Skin epidermis (tissue), 12 donors: ENCODE data around the gene MTRF1L.
A peak's percentile ranks its signal among the peaks of the same experiment; 100 is the strongest.
"Not testable (repeated sequence)": the region's sequence is repeated elsewhere in the genome, so short reads cannot be mapped to it uniquely, and the experiment has no call there.

ENCODE experiments used
- H3K27ac ChIP-seq, 21 experiments: fragments of 200-600 bp; sonication (generic) in 11 of 21; one replicate each; pipeline ENCODE4 v1.5.0; 2020; ENCODE audit warnings: mild to moderate bottlenecking in 3 of 21, inconsistent platforms in 2 of 21, moderate library complexity in 2 of 21
- H3K4me3 ChIP-seq, 7 experiments: fragments of 200-600 bp; sonication (generic) in 2 of 7; one replicate each; pipeline ENCODE4 v1.5.0; 2020; ENCODE audit warnings: inconsistent platforms in 2 of 7, mild to moderate bottlenecking in 2 of 7, moderate library complexity in 1 of 7

MTRF1L gene

DNA sequence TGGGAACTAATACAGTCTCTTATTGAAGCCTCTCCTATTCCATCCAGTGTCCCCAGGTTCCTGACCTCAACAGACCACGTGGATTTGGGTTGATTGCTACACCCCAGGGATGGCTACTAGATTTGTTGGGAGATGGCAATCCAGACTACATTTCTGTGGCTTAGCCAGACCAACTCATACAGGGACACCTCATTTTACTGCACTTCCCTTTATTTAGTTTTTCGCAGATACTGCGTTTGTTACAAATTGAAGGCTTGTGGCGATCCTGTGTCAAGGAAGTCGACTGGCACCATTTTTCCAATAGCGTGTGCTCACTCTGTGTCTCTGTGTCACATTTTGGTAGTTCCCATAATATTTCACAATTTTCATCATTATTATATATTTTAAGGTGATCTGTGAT is 10.3 kb upstream of the MTRF1L start:
- no peak overlapping the region for H3K4me3 ChIP-seq
- no peak overlapping the region for H3K27ac ChIP-seq

DNA sequence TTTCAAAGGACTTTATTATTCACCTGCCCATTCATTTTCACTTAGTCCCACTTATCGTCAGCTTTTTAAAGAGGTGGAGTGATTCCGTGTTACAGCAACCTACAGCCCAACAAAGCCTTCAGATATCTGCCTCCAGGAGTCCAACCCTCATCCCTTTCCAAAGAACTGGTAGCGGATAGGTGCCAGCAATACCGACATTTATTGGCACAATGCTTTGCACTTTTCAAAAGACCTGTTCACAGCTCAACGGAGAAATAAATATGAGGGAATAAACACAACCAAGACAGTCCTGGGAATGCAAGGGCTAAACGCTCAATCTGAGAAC is 819 bp upstream of the MTRF1L start:
- Histone ChIP-seq H3K4me3 (peak overlapping the region; percentile 54 to 84 (median 75)), H3K27ac (peak overlapping the region in 20 of 21 experiments; percentile 70 to 92 (median 86))

DNA sequence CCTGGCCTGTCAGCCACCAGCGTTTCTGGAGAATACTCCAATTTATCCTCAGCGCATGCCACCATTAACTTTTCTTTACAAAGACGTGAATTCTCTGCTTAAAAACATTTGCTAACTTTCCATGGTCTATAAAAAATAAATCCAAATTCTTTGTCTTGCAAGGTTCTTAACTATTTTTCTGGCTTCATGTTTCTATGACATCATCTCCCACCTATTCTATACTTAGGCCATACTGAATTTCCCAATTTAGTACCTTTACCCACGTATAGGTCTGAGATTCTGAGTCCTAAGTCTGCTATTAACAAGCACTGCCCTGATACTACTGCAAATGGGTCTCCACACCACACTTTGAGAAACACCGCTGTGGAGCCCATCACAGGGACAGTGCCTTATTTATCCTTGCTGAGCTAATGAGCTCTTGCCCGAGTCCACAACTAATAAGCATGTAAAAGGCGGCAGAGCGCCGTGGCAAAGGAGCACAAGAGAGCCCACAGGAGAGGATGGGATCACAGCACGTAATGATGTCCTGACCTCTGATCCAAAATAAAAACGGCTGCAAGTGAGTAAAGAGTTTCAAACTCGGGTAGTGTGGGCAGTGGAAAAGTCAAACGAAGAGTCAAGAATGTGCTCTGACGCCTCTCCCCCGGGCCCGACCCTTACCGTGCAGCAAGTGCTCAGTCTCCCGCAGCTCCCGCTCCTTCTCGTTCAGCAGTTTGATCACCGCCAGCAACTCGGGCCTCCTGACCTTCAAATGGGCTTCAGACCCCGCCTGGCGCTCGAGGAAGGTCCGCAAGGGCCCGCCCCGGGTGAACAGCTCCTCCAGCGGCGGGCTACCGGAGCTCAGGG is 519 bp downstream of the MTRF1L start:
- Histone ChIP-seq H3K27ac (peak overlapping the region in 20 of 21 experiments; percentile 70 to 92 (median 86)), H3K4me3 (peak overlapping the region; percentile 54 to 84 (median 75))

DNA sequence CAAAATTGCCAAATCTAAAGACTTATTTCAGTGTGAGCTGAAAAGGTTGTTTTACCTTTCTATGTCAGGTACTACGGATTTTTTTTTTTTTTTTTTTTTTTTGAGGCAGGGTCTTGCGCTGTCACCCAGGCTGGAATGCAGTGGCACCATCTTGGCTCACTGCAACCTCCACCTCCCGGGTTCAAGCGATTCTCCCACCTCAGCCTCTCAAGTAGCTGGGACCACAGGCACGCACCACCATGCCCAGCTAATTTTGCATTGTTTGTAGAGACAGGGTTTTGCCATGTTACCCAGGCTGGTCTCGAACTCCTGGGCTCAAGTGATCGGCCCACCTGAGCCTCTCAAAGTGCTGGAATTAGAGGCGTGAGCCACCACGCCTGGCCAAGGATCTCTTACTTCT is 1.7 kb downstream of the MTRF1L start:
- H3K27ac ChIP-seq, H3K4me3 ChIP-seq: not testable (repeated sequence)

DNA sequence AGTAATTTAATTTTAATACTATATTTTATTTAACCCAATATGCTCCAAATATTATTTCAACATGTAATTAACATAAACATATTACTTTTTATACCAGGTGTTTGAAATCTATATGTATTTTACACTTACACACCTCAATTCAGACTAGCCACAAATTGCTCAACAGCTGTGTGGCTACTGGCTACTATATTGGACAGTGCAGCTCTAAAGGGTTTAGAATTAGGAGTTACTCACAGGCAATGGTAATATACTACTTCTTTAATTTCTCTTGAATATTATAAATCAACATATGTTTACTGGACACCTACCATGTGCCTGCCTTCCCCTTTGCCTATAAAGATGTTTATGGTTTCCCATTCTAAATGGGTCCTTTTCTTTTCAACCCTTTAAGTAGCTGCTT is 2.3 kb downstream of the MTRF1L start:
- H3K4me3 ChIP-seq: no peak overlapping the region
- no peak overlapping the region for H3K27ac ChIP-seq

DNA sequence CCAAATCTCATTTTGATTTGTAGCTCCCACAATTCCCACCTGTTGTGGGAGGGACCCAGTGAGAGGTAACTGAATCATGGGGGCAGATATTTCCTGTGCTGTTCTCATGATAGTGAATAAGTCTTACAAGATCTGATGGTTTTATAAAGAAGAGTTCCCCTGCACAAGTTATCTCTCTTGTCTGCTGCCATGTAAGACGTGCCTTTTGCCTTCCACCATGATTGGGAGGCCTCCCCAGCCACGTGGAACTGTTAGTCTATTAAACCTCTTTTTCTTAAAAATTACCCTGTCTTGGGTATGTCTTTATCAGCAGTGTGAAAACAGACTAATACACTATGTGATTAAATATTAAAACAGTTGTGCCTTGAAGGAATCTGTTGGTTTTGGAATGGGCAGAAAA is 3.0 kb downstream of the MTRF1L start:
- H3K4me3 ChIP-seq, H3K27ac ChIP-seq: not testable (repeated sequence)

DNA sequence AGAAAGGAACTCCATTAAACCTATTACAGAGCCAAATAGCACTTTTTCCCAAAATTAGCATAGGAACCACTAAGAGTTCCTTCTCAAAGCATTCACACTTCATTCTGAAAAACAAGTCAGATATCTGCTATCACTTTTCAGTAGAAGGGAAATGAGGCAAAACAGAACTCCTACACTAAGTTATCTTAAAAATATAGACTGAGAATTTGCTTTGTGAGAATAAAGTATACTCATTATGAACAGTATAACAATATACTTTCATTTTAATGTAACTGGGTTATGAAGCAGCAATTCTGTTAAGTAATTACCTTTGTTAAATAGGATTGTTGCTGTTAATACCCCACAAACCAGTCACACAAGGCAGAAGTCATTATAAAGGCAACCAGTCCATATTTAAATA is 8.7 kb downstream of the MTRF1L start:
- Histone ChIP-seq H3K4me3 (no peak overlapping the region), H3K27ac (no peak overlapping the region)

DNA sequence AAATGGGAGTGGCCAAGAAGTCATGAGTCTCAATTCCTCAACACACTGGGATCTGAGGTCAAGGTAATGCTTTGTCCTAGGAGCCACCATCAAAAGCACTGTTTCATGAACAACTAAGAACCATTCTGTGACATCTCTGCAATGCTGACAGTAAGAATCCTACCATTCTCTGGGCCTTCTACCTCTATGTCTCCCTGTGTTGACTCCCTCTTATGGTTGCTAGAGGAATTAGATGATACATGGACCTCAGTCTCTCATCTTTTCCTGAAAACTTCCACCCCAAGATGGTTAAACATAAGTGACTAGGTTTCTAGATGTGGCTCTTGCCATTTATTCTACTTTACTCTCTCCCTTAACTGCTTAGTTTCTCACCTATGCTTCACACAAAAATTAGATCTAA is 9.1 kb downstream of the MTRF1L start:
- no peak overlapping the region for H3K4me3 ChIP-seq
- H3K27ac ChIP-seq: no peak overlapping the region

DNA sequence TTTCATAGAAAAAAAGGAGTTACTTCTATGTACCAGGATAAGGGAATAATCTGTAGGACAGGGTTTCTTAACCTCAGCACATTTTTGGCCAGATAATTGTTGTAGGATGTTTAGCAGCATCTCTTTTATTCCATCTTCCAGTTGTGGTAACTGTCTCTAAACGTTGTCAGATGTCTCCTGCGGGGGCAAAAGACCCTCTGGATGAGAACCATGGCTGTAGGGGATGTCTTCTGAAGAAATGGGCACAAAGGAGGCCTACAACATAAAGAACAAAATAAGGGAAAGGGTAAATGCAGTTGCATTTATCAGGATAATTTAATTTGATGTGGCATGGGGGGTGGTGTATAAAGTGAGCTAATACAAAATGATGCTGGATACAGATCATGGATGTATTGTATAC is 15.5 kb downstream of the MTRF1L start:
- H3K4me3 ChIP-seq: no peak overlapping the region
- H3K27ac ChIP-seq: no peak overlapping the region

DNA sequence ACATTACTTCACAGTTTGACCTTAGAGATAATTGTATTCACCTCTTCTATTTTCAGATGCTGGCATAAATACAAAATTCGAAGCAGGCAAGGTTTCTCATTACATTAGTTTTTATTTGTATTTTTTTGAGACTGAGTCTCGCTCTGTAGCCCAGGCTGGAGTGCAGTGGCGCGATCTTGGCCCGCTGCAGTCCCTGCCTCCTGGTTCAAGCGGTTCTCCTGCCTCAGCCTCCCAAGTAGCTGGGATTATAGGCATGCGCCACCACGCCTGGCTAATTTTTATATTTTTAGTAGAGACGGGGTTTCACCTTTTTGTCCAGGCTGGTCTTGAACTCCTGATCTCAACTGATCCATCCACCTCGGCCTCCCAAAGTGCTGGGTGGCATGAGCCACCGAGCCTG is 17.2 kb downstream of the MTRF1L start:
- peak overlapping the region in 10 of 21 experiments; percentile 73 to 98 (median 88) for H3K27ac ChIP-seq
- H3K4me3 ChIP-seq: not testable (repeated sequence)

DNA sequence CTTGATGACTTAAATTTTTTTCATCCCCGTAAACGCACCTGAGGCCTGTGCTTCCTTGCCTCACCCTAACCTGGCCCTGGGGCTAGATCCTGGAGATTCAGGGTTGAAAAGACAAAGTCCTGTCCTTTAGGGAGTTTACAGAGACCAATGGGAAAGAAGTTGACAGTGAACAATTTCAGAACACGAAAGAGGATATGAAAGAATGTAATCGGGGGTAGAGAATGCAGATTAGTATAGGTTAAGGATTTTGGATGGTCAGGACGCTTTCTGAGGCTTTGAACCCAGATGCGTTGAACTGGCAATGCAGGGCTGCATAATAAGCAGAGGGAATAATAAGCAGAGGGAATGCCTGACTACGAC is 18.0 kb downstream of the MTRF1L start:
- H3K27ac ChIP-seq: peak overlapping the region in 19 of 21 experiments; percentile 73 to 98 (median 90)
- peak overlapping the region in 6 of 7 experiments; percentile 52 to 82 (median 76) for H3K4me3 ChIP-seq

DNA sequence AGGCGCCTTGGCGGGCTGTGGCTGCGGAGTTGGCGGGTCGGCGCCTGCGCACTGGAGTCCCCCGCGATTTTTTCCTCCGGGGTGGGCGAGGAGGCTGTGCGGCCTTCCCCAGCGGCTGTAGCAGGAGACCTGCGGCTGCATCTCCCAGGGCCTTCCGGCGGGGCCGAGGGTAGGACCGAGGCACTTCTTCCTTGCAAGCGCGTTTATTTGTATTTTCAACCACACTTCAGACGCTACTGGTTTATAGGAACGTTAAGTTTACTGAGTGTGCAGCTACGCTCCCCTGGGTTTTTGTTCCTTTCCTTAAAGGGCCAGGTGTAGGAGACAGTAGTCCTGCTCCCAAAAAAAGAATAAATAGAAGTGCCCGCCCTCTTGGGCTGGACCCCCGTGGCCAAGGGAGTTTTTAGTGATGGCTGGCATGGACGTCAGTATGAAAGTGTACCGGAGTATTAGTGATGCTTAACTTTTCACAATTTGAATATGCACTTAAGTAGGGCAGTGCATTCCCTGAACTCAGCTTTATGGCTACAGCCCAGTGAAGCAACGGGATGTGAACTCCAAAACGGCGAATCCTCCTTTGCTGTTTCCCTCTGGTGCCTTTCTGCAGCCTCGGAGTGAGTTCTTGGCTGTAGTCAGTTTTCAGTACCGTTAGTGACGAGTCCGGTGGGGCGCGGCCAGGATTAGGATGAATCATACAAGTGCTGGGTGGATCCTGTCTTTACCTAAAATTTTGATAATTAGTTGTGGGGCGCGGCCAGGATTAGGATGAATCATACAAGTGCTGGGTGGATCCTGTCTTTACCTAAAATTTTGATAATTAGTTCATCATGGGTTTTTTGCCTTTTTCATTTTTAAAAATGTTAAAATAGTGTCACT is 18.6 kb downstream of the MTRF1L start:
- peak overlapping the region; percentile 10 to 98 (median 90) for H3K27ac ChIP-seq
- H3K4me3 ChIP-seq: peak overlapping the region; percentile 52 to 82 (median 75)

DNA sequence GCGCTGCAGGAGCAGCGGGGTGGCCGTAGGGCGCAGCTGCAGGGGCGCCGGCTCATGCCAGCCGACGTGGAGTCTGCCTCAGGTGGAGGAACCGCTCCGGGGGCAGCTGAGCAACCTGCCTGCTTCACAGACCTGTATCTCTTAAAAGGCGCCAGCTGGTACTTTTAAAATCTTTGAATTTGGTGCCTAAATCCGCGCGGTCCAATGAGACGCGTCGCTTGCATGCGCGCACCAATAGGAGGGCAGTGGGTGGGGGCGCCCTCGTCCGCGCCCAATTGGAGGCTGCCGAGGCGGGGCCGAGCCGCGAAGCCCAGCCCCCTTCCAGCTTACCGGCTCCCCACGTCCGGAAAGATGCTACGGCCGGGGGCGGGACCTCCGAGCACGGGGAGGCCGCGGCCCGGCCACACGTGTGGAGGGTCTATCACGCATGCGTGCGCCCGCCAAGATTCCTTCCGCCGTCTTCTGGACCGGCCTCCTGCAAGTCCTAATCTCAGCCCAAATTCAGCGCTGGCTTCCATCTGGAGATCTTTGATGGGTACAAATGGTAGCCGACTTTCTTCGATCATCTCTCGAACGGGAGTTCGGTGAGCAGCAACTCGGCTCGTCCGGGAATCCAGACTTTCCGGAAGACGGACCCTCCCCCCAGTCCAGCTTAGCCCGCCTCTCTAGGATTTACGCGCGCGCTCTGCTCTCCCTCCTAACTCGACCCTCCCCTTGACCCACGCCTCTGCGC is 19.4 kb downstream of the MTRF1L start, which contains the start of gene FBXO5:
TSS of gene FBXO5 (minus strand) at position 138 of the 733 bp plus-strand sequence. CDS start at position 56, 82 bp downstream.
- peak within 1 kb of the TSS; percentile 52 to 82 (median 75) for H3K4me3 ChIP-seq
- peak within 1 kb of the TSS; percentile 10 to 98 (median 90) for H3K27ac ChIP-seq

DNA sequence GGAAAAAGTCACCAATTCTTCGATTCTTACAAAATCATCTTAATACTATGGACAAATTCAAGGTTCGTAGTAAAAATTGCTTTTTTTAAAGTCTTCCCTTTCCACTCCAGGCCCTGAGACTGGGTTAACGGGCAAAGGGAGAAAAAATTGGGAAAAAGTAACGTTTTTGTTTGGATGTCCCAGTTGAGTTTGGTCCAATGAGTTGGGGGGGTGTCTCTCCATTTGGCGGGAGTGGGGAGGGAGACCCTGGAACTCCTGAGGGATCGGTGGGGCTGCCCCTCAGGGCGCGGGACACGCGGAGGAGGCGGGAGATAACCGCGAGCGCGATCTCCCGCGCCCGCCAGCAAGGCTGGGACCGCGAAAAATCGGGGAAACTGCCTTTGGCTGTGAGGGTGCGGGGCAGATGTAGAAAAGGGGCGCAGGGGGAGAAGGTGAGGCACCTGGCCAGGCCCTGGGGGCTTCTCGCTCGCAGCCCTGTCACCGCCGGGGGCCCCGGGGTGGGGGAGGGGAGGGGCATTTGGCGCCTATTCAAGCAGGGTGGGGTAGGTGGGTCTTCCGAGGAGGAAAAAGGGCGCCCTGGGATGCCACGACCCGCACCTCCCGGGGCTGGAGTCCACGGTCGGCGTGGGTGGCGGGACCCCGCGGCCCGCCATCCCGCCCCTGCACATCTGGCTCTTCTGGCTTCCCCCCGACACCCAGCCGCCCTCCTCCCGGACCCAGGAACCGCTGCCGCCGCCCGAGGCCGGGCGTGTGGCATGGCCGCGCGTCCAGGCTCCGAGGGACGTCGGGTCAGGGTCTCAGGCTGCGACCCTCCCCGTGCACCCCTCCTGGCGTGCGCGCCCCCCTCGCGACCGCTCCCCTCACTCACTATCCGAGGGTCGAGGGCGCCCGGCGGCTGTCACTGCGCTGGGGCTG is 20.3 kb downstream of the MTRF1L start:
- H3K4me3 ChIP-seq: peak overlapping the region; percentile 52 to 82 (median 75)
- peak overlapping the region in 6 of 21 experiments; percentile 3 to 94 (median 46) for H3K27ac ChIP-seq

DNA sequence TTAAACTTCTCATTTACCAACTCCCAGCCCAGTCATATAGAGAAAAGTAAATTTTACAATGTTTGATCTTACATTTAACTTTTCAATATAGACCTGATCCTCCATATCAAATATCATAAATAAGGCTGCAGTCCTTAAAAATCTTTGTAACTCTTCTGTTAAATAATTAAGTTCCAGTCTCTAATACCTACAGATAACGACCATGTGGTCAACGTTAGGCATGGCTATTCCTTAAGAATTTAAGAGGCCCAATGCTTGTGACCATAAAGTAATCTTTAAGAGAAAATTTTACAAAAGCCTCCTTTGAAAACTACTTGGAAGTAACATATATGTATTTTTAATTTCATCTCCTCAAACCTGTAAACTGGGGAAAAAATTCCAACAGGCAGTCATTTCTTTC is 21.3 kb downstream of the MTRF1L start:
- no peak overlapping the region for H3K27ac ChIP-seq
- H3K4me3 ChIP-seq: peak overlapping the region in 3 of 7 experiments; percentile 55 to 82 (median 70)

DNA sequence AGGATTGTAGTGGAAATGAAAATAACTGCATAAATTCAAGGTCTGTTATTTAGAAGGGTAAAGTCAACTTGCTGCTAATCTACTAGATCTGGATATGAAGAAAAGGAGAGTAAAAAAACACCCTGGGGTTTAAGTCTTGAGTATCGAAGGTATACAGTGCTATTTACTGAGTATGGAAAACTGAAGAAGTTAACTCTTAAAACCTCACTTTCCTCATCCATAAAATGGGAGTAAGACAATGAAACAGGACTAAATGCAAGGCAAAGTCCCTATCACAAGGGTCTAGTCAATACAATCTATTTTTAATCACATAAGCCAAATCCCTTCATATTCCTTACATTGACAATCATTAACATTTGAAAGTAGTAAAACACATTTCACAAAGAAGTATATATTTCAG is 21.9 kb downstream of the MTRF1L start:
- no peak overlapping the region for H3K4me3 ChIP-seq
- no peak overlapping the region for H3K27ac ChIP-seq

DNA sequence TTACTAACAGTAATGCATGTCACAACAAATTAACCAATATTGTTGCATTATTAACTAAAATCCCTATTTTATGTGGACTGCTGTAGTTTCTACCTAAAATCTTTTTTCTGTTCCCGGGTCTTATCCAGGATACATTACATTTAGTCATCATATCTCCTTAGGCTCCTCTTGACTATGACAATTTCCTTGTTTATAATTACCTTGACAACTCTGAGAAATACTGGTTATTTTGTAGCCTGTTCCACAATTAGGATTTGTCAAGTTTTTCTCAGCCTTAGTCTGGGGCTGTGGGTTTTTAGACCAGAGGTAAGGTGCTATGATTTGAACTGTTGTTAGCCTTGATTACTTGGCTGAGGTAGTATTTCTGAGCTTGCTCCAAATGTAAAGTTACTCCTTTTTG is 23.4 kb downstream of the MTRF1L start:
- H3K27ac ChIP-seq: no peak overlapping the region
- no peak overlapping the region for H3K4me3 ChIP-seq

DNA sequence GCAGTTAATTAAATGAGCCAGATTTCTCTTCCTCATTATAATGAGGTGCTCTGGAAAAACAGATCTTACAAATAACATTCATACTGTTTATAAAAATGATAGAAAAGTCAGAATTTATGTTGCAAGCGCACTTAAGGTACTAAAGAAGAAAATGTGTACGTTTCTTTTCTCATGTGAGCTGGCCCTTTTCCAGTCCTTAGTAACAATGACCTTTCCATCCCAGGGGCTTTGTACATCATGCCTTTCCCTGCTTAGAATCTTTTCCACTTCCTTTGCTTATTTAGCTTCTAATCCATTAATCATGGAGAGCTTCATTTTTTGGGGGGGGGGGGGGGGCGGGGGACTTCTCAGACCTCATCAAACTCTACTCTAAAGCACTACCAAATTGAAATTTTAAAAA is 24.5 kb downstream of the MTRF1L start:
- Histone ChIP-seq H3K4me3 (no peak overlapping the region), H3K27ac (no peak overlapping the region)

DNA sequence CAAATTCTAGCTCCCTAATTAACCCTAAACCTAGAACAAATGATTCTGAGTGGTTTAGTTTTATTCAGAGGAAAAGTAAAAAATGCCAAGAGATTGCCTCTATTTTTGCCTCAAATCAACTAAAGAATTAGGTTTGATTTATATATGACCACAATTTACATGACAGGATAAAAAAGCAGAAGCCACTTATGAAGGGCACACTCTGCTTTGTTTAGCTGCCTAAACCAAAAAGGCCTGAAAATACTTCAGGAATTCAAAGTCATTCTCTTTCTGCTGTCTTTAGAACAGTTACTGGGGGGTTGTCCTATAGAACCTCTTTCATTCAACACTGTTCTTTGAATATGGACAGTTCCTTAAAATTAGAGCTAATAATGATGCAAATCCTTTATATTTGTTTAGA is 25.0 kb downstream of the MTRF1L start:
- Histone ChIP-seq H3K27ac (no peak overlapping the region), H3K4me3 (no peak overlapping the region)
